HG02884 (cell line): ENCODE measurements around the gene MYLK2.
"Not testable (repeated sequence)": the region's sequence is repeated elsewhere in the genome, so short reads cannot be mapped to it uniquely, and the experiment has no call there.

ENCODE experiments used
- ATAC-seq: cut with Tn5 transposase; IDR thresholded peaks from one replicate; pipeline ENCODE4 v1.9.1; 2021; ENCODE audit warnings: mild to moderate bottlenecking, moderate library complexity; ENCODE audit not compliant: unreplicated experiment

MYLK2 gene

DNA sequence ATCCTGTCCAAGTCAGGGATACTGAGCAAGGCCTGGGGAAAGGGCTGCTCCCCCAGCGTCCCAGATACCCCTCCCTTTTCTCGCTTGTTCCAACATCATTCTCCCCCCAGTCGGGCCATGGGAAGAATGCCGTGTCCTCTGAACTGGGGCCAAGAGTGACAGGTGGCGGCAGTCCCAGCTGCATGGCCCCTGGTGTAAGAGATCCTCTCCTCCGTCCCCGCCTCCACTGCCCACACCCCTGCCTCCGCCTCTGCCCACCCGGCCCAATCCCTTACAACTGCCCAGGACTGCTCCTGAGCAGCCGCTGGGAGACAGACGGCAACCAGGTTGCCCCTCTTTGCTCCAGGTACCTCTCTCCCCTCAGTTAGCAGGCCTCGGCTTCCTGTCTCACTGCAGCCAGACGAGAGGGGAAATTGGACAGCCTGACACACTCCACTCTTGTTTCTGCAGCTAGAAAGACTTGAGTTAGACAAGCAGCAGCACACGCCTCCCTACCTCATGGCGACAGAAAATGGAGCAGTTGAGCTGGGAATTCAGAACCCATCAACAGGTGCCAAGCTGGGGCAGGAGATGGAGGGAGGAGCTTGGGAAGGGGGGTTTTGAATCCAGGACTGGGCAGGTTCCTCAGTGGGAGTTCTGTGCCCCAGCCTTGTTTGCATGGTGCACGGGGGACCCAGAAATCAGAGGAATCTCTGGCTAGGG is at the start of gene MYLK2:
Gene MYLK2 (plus strand): TSS at position 274 of the 702 bp plus-strand sequence. CDS start 225 bp downstream, at position 499.
- no peak for ATAC-seq

DNA sequence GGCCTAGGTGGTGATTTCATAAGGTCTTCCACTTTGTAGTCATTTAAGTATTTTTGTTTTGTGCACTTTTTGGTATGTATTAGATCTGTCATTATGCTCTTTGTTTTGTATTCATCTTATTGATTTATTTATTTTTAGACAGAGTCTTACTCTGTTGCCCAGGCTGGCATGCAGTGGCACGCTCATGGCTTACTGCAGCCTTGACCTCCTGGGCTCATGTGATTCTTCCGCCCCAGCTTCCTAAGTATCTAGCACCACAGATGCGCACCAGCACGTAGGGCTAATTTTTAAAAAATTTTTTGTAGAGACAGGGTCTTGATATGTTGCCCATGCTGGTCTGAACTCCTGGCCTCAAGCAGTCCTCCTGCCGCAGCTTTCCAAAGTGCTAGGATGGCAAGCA is 49.5 kb upstream of the MYLK2 start:
- ATAC-seq: no peak

- ATAC-seq: no peak
Measured at GRCh38 chr20:31770243-31770642, 48.9 kb upstream of the MYLK2 start.

DNA sequence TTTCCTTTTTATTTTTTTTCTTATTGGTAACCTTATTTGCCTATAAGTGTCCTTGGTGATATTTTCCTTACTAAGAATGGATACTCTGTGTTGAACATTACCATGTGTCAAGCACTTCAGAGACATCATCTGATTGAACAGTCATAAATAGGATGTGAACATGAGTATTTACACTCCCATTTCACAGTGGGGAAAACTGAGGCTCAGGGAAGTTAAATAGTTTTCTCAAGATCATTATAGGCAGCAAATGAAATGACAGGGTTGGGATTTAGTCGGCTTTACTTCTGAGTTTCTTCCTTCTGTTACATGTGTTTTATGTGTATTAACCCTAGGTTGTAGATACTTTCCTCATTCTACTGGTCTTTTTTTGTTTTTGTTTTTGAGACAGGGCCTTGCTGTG is 44.7 kb upstream of the MYLK2 start:
- ATAC-seq: no peak

DNA sequence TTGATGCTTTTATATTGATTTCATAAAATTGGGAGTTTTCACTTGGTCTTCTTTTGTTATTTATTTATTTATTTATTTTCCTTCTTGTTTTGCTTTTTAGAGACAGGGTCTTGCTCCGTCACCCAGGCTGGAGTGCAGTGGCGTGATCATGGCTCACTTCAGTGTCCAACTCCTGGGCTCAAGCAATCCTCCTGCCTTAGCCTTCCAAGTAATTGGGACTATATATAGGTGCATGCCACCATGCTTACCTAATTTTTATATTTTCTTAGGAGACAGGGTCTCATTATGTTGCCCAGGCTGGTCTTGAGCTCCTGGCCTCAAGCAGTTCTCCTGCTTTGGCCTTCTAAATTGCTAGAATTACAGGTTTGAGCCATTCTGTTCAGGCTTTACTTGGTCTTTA is 38.3 kb upstream of the MYLK2 start:
- ATAC-seq: no peak

DNA sequence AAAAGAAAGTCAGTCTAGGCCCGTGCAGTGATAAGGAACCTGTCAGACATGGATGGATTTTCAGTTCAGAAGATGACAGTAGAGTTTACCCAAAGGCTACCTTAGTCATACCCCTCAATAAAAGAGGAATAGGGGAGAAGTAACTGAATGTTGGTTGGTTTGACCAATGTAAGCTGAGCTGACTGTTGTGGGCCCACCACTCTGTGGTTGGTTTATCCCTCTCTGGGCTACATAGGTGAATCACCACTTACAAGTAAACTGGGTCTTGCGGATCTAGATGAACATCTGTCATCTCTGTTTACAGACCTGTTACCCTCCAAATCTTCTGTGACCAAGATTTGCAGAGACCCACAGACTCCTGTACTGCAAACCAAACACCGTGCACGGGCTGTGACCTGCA is 37.2 kb upstream of the MYLK2 start:
- no peak for ATAC-seq

GRCh38 chr20:31784354-31785044 is 34.7 kb upstream of the MYLK2 start:
- no peak for ATAC-seq

GRCh38 chr20:31785089-31785488 is 34.1 kb upstream of the MYLK2 start:
- no peak for ATAC-seq

DNA sequence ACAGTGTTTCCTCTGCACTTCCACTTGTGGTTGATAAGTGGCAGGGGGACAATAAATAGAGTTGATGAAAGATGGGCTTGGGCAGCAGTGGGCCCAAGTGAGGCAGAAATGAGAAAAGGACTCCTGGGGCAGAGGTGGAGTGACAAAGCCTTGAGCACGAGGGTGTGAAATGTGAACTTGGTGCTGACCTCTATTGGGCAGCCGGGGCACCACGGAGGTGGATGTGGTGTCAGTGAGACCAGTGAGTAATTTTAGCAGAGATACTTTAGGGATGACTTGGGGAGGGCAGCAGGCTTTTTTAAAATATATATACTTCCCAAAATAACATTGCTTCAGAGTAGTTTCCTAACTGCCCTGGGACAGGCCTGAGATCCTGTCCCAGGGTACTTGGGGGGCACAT is 30.6 kb upstream of the MYLK2 start:
- no peak for ATAC-seq

GRCh38 chr20:31790401-31790800 is 28.8 kb upstream of the MYLK2 start:
- ATAC-seq: no peak

DNA sequence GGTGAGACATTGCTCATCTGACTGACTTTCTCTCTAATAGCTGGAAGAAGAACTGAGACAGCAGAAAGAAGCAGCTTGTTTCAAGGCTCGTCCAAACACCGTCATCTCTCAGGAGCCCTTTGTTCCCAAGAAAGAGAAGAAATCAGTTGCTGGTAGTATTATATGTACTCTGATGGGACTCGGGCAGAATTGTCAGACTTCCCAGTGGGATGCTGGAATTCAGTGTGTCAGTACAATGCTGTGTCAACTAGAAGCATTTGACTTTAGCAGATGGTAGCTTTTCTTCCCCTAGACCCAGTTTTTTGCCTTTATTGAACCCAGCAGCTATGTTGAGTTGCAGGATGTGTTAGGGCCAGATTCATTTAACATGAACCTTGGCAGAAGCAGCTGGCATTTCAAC is 21.8 kb upstream of the MYLK2 start:
- ATAC-seq: no peak

DNA sequence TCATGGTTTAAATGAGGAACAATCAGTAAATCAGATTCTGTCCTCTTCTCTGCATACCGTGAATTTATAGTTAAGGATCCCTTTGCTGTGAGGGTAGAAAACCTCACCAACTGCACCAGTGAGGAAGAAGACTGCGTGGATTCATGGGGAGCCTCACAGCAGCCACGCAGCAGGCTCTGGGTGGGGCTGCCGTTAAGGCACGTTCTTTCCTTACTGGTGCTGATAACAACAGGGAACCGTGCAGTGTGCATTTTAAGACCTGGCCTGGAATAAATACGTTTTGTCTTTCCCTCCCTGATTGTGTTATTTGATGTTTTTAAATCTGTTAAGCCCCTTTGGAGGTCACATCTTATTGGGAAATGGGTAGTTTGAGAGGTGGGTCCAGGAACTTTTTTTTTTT is 17.6 kb upstream of the MYLK2 start:
- no peak for ATAC-seq

GRCh38 chr20:31803552-31804291 is 15.4 kb upstream of the MYLK2 start:
- ATAC-seq: no peak

GRCh38 chr20:31806564-31807355 is 12.4 kb upstream of the MYLK2 start:
- ATAC-seq: no peak

DNA sequence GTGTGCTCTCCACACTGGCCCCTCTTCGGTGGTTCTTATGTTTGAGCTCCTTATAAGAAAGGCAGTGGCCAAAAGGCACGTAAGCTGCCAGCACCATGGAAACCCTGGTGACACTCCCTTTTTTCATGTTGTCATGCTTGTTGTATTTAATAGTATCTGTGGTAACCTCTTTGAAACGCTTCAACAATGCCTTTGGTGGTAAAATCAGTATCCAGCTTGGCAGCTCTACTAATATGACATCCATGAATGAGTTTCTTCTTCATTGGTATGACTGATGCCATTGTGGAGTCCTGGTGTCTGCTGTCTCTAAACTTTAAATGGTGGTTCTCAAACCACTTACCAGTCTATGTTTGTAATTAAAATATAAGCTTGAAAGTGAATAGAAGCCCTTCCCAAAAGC is 10.7 kb upstream of the MYLK2 start:
- ATAC-seq: no peak

- no peak for ATAC-seq
Measured at GRCh38 chr20:31809661-31810060, 9.5 kb upstream of the MYLK2 start.

- ATAC-seq: no peak
Measured at GRCh38 chr20:31811198-31811597, 8.0 kb upstream of the MYLK2 start.

DNA sequence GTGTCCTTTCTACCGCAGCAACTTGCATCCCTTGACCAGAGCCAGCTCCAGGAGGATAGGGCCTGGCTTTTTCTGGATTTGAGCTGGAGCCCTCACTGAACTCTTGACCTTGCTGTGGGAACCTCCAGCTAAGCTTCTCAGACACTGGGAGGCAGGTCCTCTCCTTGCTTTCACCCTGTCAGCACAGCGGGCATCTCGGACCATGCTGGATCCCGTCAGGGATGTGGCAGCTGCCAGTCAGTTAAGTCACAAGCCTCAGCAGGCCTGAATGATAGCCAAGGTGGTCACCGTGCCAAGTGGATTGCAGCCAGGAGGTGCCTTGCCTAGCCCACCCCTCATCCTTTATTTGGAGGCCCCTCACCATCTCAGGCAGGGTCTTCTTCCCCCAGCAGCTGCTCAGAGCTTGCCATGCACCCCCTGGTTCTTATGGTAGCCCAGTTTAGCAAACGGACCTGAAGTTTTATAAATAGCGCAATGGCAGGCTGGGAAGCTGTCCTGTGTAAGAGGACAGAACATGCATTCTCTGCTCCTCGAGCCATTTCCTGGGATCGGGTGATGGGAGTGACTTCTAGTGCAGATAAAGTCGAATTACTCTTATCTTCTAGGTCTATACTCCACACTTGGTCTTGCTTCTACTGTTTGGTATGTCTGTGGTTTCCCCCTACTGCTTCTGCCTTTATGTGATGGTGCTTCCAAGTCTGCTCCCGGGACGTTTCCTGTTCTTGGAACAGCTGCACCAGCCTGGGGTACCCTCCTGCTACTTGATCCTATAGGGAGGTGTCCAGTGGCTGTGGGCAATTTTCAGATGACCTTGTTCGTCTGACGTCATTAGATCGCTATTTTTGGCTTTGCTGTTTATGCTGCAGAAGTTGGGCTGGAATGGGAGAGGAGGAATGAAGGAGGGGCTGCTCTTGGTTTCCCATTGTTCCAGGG is 7.1 kb upstream of the MYLK2 start:
- no peak for ATAC-seq

DNA sequence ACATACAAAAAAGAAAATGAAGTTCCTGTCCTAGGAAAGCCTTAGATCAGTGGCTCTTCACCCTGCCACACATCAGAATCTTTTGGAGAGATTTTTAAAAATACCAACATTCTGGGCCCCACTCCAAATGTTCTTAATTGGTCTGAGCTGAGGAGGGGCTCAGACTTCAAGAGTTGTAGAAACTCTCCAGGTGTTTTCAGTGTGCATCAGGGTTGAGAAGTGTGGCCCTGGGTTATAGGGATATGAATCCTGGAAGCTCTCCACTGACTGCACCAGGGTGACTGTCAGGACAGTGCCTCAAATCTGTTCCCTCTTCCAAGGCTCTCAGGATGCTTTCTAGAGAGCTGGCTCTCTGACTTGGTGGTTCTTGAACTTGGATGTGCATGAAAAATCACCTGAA is 5.5 kb upstream of the MYLK2 start:
- no peak for ATAC-seq

DNA sequence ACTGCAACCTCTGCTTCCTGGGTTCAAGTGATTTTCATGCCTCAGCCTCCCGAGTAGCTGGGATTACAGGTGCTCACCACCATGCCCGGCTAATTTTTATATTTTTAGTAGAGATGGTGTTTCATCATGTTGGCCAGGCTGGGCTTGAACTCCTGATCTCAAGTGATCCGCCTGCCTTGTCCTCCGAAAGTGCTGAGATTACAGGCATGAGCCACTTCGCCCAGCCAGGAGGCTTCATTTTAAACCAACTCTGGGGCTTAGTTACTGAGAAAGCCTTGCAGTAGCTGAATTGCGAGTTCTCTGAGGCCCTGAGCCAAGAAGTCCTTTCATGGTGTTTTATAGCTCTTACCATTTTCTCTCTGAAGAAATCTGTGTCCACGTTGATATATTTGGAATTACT is 5.0 kb upstream of the MYLK2 start:
- ATAC-seq: not testable (repeated sequence)
